Measurements from ENCODE around the gene MEF2D.

MEF2D gene

GRCh38 chr1:156505679-156506298, 5.2 kb upstream of the MEF2D start:
- H3K9ac ChIP-seq (ENCODE audit: low read depth, low read length) = no peak overlapping the region
- H3K36me3 ChIP-seq (ENCODE audit: insufficient read depth, low read depth, low read length) = no peaks in the 10 kb centered on the region
- H3K4me3 ChIP-seq (ENCODE audit: low read length) = no peak overlapping the region; the same call in 1 of the 2 replicates
- no peaks in the 10 kb centered on the region; the same call in 1 of the 2 replicates for H3K27me3 ChIP-seq (ENCODE audit: insufficient read depth, low read length)
- H3K27ac ChIP-seq (ENCODE audit: low read length) = no peak overlapping the region
- peaks cover 20% of the 10 kb centered on the region for H3K4me1 ChIP-seq (ENCODE audit: insufficient read depth, low read length)
- no peaks in the 10 kb centered on the region for H3K9me3 ChIP-seq (ENCODE audit: insufficient read depth, low read depth, low read length)

DNA sequence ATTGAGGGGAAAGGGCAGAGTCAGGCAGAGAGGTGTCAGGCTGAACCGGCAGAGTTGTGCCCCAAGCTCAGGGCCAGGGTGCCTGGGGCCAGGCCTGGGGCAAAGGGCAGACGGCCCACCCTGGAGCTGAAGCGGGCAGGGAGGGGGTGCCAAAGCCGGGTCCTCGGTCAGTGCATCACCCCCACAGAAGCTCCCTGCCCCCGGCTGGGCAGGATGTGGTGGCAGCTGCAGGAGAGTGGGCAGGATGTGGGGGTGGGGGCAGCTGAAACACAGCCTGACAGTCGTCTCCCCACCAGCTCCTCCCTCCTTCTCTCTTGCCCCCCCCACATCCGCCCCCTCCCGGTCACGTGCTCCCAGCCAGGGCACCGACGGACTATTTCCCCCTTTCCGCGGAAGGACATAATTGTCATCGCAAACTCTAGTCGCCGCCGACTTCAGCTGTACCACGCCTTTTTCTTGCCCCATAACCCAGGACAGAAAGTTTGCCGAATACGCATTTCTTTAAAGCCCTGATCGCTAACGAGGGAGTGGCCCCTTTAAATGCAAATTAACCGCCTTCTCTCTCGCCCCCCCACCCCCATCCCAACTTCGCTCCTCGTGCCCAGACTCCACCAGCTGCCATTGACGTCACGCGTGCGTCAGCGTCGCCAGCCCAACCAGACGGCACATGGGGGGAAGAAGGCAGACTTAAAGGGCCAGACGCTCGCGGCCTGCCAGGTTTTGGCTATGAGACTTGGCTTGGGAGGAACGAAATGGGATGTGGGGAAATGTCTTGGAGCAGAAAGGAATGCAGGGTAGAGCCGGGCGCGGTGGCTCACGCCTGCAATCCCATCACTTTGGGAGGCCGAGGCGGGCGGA, 4.5 kb upstream of the MEF2D start:
- H3K9ac ChIP-seq (ENCODE audit: low read depth, low read length) = peak overlapping the region; percentile 47; the same call in 1 of the 2 replicates
- H3K4me3 ChIP-seq (ENCODE audit: low read length) = peak overlapping the region; percentile 60; the same call in 1 of the 2 replicates
- H3K27ac ChIP-seq (ENCODE audit: low read length) = peak overlapping the region; percentile 65
- H3K27me3 ChIP-seq (ENCODE audit: insufficient read depth, low read length) = no peaks in the 10 kb centered on the region; the same call in 1 of the 2 replicates
- no peaks in the 10 kb centered on the region for H3K9me3 ChIP-seq (ENCODE audit: insufficient read depth, low read depth, low read length)
- H3K4me1 ChIP-seq (ENCODE audit: insufficient read depth, low read length) = peaks cover 20% of the 10 kb centered on the region
- H3K36me3 ChIP-seq (ENCODE audit: insufficient read depth, low read depth, low read length) = no peaks in the 10 kb centered on the region

DNA sequence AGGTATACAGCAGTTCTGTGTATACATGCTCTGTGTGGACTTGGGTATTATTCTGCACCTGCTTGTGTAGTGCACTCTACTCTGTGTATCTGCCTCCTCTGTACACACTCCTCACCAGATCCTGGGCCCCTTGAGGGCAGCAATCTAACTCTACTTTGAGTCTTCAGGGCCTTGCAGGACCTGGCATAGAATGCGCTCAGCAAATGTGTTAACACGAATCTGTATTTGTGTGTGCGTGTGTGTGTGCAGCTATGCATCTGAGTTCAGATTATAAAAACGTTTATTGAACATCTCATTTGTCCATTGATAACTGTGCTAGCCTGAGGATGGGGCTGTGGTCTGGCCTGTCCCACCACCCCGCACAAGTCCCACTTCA, 3.9 kb upstream of the MEF2D start:
- H3K27ac ChIP-seq (ENCODE audit: low read length) = peak overlapping the region; percentile 65
- no peaks in the 10 kb centered on the region; the same call in 1 of the 2 replicates for H3K27me3 ChIP-seq (ENCODE audit: insufficient read depth, low read length)
- peak overlapping the region; percentile 47; the same call in 1 of the 2 replicates for H3K9ac ChIP-seq (ENCODE audit: low read depth, low read length)
- H3K9me3 ChIP-seq (ENCODE audit: insufficient read depth, low read depth, low read length) = no peaks in the 10 kb centered on the region
- H3K4me1 ChIP-seq (ENCODE audit: insufficient read depth, low read length) = peaks cover 20% of the 10 kb centered on the region
- peak overlapping the region; percentile 60; the same call in 1 of the 2 replicates for H3K4me3 ChIP-seq (ENCODE audit: low read length)
- no peaks in the 10 kb centered on the region for H3K36me3 ChIP-seq (ENCODE audit: insufficient read depth, low read depth, low read length)

DNA sequence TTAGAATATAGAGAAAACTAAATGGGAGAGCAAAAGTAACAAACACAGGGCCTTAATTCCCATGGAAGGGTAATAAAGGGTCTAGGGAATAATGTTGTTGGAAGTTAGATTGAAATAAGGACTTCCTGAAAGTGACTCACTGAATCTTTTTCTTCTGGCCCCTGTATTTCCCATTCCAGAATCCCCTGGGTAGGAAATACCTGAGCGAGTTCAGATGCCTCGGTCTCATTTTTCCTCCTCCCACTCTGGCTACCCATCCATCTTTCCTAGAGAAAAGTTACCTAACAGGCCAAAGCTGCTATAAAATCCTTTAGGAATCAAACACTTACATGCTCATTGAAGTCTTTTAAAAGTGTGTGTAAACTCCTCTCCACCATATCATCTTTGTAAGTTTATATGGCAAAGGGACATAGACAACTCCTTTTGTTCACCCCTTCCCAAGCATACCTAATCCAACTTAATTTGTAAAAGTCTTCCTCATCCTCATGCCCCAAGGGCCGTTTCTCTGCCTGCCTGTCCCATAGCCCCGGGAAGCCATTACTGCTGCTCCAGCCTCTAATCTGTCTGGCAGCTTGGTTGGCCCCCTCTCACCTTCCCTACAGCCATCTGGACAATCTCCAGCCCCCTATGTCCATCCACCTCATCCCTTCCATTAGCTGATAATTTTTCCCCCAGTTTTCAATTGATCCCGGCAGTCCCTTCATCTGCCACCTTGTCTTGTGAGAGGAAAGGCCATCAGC, 3.3 kb upstream of the MEF2D start:
- Histone ChIP-seq H3K36me3 (ENCODE audit: insufficient read depth, low read depth, low read length) (no peaks in the 10 kb centered on the region), H3K4me1 (ENCODE audit: insufficient read depth, low read length) (peaks cover 21% of the 10 kb centered on the region), H3K9ac (ENCODE audit: low read depth, low read length) (peak overlapping the region; percentile 47; the same call in 1 of the 2 replicates), H3K27ac (ENCODE audit: low read length) (peak overlapping the region; percentile 65), H3K4me3 (ENCODE audit: low read length) (0 out of 2 replicates have a peak overlapping the region, but pooled peaks have one; percentile 8), H3K9me3 (ENCODE audit: insufficient read depth, low read depth, low read length) (no peaks in the 10 kb centered on the region), H3K27me3 (ENCODE audit: insufficient read depth, low read length) (no peaks in the 10 kb centered on the region; the same call in 1 of the 2 replicates)

DNA sequence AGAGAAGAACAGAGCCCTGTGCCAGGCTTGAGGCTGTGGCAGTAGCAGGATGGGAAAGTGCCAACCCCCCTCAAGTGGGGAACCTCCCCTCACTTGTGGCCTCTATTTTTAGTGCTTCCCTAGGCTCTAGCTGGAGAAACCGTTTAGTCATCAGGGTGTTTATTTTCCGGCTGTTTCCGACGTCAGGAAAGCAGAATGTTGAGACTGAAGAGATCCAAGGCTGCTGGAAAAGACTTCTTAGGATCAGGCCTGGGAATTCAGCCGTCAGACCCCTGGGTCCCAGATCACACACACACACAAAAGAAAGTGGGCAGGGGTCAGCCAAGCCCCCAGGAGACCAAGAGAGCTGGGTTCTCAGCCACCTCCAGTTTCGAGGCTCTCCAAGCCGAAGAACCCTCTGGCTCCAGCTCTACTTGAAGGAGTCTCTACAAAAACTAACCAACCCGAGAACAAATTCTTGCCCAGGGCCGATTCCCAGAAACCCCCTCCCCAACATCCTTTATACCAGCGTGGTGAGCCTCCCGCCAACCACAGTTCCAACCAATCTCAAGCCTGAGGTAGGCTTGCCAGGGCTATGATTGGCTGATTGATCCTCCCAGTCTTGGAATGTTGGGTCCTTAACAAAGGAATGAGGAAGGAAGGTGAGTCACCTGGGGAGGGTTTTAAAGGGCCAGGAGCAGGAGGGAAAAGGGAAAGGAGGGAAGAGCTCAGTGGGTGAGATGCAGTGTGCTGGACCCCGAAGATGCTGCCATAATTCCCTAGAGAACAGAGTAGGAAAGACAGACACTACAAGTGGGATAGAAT, 2.5 kb upstream of the MEF2D start:
- no peaks in the 10 kb centered on the region for H3K9me3 ChIP-seq (ENCODE audit: insufficient read depth, low read depth, low read length)
- H3K36me3 ChIP-seq (ENCODE audit: insufficient read depth, low read depth, low read length) = no peaks in the 10 kb centered on the region
- no peak overlapping the region for H3K27ac ChIP-seq (ENCODE audit: low read length)
- H3K4me1 ChIP-seq (ENCODE audit: insufficient read depth, low read length) = peaks cover 28% of the 10 kb centered on the region
- no peaks in the 10 kb centered on the region; the same call in 1 of the 2 replicates for H3K27me3 ChIP-seq (ENCODE audit: insufficient read depth, low read length)
- peak overlapping the region; percentile 66; the same call in 1 of the 2 replicates for H3K9ac ChIP-seq (ENCODE audit: low read depth, low read length)
- H3K4me3 ChIP-seq (ENCODE audit: low read length) = peak overlapping the region; percentile 4; the same call in 1 of the 2 replicates

DNA sequence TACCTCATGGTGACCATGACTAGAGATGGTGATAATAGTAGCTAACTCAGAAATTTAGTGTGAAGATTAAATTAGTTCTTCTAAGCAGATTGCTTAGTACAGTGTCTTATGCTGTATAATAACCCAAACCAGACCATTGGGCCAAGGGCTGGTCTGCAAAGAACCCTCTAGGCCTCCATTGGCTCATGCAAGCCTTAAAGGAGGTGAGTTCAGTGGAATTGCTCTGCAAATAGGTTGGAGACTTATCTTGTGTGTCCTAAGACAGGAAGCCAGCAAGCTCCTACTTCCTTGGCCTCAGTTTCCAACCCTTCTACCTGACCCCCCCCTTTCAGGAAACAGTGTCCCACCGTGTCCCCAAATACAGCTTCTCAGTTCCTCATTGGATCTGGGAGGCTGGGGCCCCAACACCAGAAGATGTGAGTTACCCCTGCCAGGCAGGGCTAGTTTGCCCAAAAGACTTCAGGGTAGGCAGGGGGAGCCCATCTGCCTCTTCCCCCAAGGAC, 1.9 kb upstream of the MEF2D start:
- no peak overlapping the region for H3K27ac ChIP-seq (ENCODE audit: low read length)
- no peaks in the 10 kb centered on the region for H3K36me3 ChIP-seq (ENCODE audit: insufficient read depth, low read depth, low read length)
- peak overlapping the region; percentile 4; the same call in 1 of the 2 replicates for H3K4me3 ChIP-seq (ENCODE audit: low read length)
- peaks cover 33% of the 10 kb centered on the region for H3K4me1 ChIP-seq (ENCODE audit: insufficient read depth, low read length)
- H3K27me3 ChIP-seq (ENCODE audit: insufficient read depth, low read length) = no peaks in the 10 kb centered on the region; the same call in 1 of the 2 replicates
- peak overlapping the region; percentile 66; the same call in 1 of the 2 replicates for H3K9ac ChIP-seq (ENCODE audit: low read depth, low read length)
- no peaks in the 10 kb centered on the region for H3K9me3 ChIP-seq (ENCODE audit: insufficient read depth, low read depth, low read length)

DNA sequence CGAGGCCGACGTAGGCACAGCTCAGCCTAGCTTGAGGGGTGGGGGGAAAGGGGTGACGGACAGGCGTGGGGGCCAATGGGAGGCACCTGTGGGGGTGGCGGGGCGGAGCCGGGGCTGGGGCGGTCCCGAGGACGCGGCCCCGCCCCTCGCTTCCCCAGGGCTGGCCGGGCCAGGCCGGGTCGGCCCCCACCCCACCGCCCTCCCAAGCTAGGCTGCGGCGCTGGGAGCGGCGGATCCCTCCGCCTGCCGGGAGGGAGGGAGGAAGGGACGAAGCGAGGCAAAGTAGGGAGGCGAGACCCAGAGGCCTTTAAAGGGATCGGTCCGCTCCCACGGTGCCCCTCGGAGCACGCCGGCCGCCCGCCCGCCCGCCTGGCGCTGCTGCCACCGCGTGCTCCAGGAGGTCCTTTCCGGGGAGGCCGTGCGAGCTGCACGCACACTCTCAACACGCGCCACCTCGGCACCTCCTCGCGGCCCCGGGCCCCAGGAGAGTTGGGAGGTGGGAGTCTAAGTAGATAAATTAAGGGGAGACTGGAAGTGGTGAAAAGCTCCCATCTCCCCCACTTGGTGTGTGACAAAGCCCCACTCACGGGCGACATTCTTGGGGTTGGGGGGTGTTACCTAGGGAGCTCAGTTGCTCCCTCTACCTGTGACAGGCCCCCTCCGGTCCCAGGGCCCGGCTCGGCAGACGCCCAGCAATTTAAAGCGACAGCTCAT, 375 bp upstream of the MEF2D start:
- H3K9me3 ChIP-seq (ENCODE audit: insufficient read depth, low read depth, low read length) = no peaks in the 10 kb centered on the region
- peaks cover 44% of the 10 kb centered on the region for H3K4me1 ChIP-seq (ENCODE audit: insufficient read depth, low read length)
- H3K27me3 ChIP-seq (ENCODE audit: insufficient read depth, low read length) = no peaks in the 10 kb centered on the region; the same call in 1 of the 2 replicates
- H3K36me3 ChIP-seq (ENCODE audit: insufficient read depth, low read depth, low read length) = no peaks in the 10 kb centered on the region
- peak overlapping the region; percentile 74 for H3K27ac ChIP-seq (ENCODE audit: low read length)
- peak overlapping the region; percentile 87; the same call in 1 of the 2 replicates for H3K4me3 ChIP-seq (ENCODE audit: low read length)
- peak overlapping the region; percentile 86; the same call in 1 of the 2 replicates for H3K9ac ChIP-seq (ENCODE audit: low read depth, low read length)

DNA sequence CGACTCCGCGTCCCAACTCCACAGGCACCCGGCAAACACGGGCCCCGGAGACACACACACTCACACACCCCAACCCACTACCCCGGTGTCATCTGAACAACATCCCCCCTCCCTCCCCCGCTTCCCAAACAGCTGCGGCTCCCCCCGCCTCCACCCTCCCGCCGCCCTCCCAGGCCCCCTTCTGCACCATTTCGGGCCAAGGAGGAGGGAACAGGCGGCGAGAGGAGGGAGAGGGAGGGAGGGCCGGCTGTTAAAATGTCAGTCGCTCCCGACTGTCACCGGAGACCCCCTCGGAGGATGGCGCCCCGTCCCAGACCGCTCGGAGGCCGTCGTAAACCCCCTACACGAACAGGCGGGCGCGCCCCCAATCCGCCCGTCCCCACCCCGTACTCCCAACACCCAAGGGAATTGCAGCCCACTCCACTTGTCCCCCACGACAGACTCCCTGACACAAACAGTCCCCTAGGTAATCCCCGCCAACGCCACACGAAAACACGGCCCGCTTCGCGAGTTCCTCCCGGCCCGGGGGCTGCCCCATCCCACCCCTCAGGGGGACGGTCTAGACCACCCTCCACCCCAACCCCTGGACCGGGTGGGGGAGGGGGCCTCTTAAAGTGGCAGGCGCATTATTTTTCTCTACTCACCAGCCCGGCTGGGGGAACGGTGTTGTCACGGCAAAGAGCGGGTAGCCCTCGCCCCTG, 583 bp downstream of the MEF2D start:
- peak overlapping the region; percentile 87 for H3K4me3 ChIP-seq (ENCODE audit: low read length)
- H3K27ac ChIP-seq (ENCODE audit: low read length) = no peak overlapping the region
- H3K9ac ChIP-seq (ENCODE audit: low read depth, low read length) = peak overlapping the region; percentile 80; the same call in 1 of the 2 replicates
- H3K9me3 ChIP-seq (ENCODE audit: insufficient read depth, low read depth, low read length) = no peaks in the 10 kb centered on the region
- no peaks in the 10 kb centered on the region for H3K36me3 ChIP-seq (ENCODE audit: insufficient read depth, low read depth, low read length)
- peaks cover 44% of the 10 kb centered on the region for H3K4me1 ChIP-seq (ENCODE audit: insufficient read depth, low read length)
- H3K27me3 ChIP-seq (ENCODE audit: insufficient read depth, low read length) = no peaks in the 10 kb centered on the region; the same call in 1 of the 2 replicates

GRCh38 chr1:156499194-156499841, 1.3 kb downstream of the MEF2D start:
- Histone ChIP-seq H3K36me3 (ENCODE audit: insufficient read depth, low read depth, low read length) (no peaks in the 10 kb centered on the region), H3K27me3 (ENCODE audit: insufficient read depth, low read length) (no peaks in the 10 kb centered on the region; the same call in 1 of the 2 replicates), H3K9me3 (ENCODE audit: insufficient read depth, low read depth, low read length) (no peaks in the 10 kb centered on the region), H3K9ac (ENCODE audit: low read depth, low read length) (peak overlapping the region; percentile 54; the same call in 1 of the 2 replicates), H3K4me3 (ENCODE audit: low read length) (peak overlapping the region; percentile 87), H3K4me1 (ENCODE audit: insufficient read depth, low read length) (peaks cover 40% of the 10 kb centered on the region), H3K27ac (ENCODE audit: low read length) (no peak overlapping the region)
